Natural killer cell treated with Interleukin-12 subunit alpha and Interleukin-12 subunit beta and Interleukin-15 and Interleukin-18, amount 100 ng/mL, for 72 hours (primary cell): ENCODE results near the gene CCDC33. TPM values are rescaled to one million over a fixed set of nuclear protein-coding genes. Genes with fewer than 3 reads are reported as not detected.

Experiments
- ATAC-seq, 2 donors: fragments of 150-1000 bp; cut with Tn5 transposase in 1 of 2; sonication (Bioruptor Pico), chemical (Tn5 transposase) in 1 of 2; 2 replicates each; pipeline ENCODE4 v1.10.0; 2021
- DNase-seq: peaks from one replicate; pipeline ENCODE4 v3.0.0; 2022; ENCODE audit warnings: low spot score
- H3K27ac Mint-ChIP-seq, 2 donors: 1 replicate in 1 of 2; 2 replicates in 1 of 2; pipeline ENCODE4 v1.8.0; 2022; ENCODE audit warnings: mixed read lengths in 2 of 2, mild to moderate bottlenecking in 1 of 2, moderate library complexity in 1 of 2
- H3K27me3 Mint-ChIP-seq, 2 donors: 1 replicate in 1 of 2; 2 replicates in 1 of 2; pipeline ENCODE4 v1.8.0; 2022; ENCODE audit warnings: mixed read lengths in 2 of 2
- H3K36me3 Mint-ChIP-seq: one replicate; pipeline ENCODE4 v1.8.0; 2022; ENCODE audit warnings: mixed read lengths
- H3K4me1 Mint-ChIP-seq, 2 donors: 1 replicate in 1 of 2; 2 replicates in 1 of 2; pipeline ENCODE4 v1.8.0; 2022; ENCODE audit warnings: low read depth in 2 of 2, mixed read lengths in 2 of 2, mild to moderate bottlenecking in 1 of 2
- H3K4me3 Mint-ChIP-seq: one replicate; pipeline ENCODE4 v1.8.0; 2022; ENCODE audit warnings: mixed read lengths
- H3K9me3 Mint-ChIP-seq: 2 replicates; pipeline ENCODE4 v1.8.0; 2022; ENCODE audit warnings: mixed read lengths
- total RNA-seq, 2 donors: library from RNA; stranded (reverse); gene quantifications; one replicate each; pipeline ENCODE4 v1.2.3, GENCODE V29; 2022

CCDC33 gene
- total RNA-seq, 2 donors from 2014 or later = not detected

DNA sequence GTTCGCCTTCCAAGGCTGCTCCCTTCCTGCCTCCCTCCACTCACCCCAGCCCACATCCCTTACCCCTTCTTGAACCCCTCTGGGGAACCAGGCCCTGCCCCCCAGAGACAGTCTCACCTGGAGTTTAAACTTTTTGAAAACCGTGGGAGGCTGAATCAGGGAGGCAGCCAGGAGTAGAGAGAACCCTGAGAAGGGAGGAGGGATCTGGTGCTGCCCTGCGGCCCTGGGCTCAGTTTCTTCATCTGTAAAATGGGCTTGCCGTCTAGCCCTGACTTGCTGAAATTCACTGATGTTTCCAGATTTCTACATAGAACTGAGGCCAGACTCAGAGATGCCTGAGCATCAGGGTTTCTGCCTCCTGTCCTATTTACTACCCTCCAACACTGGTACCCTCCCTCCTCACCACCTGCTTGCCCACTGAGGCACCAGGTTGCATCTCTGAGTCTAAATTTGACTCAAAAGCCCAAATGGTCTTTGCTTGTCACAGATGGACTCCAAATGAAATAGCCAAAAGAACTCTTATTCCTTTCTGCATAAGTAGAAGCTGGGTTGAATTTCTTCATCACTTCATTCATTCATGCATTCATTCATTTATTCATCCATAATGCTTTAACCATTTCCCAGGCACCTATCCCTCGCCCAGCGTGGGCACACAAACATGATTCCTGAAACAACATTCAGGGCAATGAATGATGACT, 21.7 kb upstream of the CCDC33 start:
- DNase-seq = no peak
- H3K36me3 Mint-ChIP-seq = no peaks in the 10 kb centered on the region

DNA sequence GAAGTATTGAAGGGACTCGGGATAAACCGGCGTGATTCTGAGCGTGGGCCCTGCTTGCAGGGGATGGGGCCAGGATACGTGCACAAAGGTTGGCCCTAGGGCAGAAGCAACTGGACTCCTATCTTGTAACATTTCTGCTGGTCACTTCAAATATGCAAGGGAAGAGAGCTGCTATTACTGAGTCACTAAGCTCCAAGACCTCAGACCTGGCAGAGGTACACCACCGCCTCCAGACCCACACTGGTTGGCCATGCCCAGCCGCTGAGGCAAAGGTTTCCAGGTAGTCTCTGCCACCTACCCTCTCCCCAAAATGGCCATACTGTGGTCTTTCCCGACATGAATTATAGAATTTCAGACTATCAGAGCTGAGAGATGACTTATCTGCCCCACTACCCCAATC, 20.2 kb upstream of the CCDC33 start:
- Mint-ChIP-seq H3K4me3 (no peak overlapping the region), H3K4me1 (peaks cover 0 to 5% of the 10 kb centered on the region in 2 donors), H3K36me3 (no peaks in the 10 kb centered on the region), H3K27ac (no peak overlapping the region), H3K9me3 (no peaks in the 10 kb centered on the region), H3K27me3 (peaks cover 23 to 32% of the 10 kb centered on the region in 2 donors)
- no peak for ATAC-seq
- no peak for DNase-seq

More for the DNA sequence above, 21.7 kb upstream of the CCDC33 start:
- peaks cover 13 to 27% of the 10 kb centered on the region in 2 donors for H3K27me3 Mint-ChIP-seq
- no peak overlapping the region for H3K27ac Mint-ChIP-seq
- no peak for ATAC-seq
- H3K4me3 Mint-ChIP-seq = no peak overlapping the region
- H3K4me1 Mint-ChIP-seq = peaks cover 0 to 5% of the 10 kb centered on the region in 2 donors
- H3K9me3 Mint-ChIP-seq = no peaks in the 10 kb centered on the region

DNA sequence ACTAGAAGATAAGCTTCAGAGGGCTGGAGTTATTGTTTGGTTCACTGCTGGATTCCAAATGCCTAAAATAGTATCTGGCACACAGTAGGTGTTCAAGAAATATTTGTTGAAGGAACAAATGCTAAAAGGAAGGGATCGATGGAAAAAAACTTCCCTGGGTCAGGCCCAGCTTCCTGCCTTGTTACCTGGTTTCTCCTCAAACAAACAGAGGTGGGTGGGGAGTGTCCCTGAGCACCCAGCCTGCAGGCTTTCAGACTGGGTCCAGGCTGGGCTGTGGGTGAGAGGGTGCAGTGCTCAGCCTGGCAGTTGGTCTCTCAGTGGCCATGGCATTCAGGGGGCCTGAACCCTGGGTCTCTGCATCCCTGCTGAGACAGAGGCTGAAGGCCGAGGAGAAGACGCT, 19.2 kb upstream of the CCDC33 start:
- Mint-ChIP-seq H3K36me3 (no peaks in the 10 kb centered on the region), H3K4me1 (peaks cover 0 to 5% of the 10 kb centered on the region in 2 donors), H3K27me3 (peaks cover 19 to 25% of the 10 kb centered on the region in 2 donors), H3K27ac (no peak overlapping the region), H3K4me3 (no peak overlapping the region), H3K9me3 (no peaks in the 10 kb centered on the region)
- no peak for DNase-seq
- ATAC-seq = no peak

DNA sequence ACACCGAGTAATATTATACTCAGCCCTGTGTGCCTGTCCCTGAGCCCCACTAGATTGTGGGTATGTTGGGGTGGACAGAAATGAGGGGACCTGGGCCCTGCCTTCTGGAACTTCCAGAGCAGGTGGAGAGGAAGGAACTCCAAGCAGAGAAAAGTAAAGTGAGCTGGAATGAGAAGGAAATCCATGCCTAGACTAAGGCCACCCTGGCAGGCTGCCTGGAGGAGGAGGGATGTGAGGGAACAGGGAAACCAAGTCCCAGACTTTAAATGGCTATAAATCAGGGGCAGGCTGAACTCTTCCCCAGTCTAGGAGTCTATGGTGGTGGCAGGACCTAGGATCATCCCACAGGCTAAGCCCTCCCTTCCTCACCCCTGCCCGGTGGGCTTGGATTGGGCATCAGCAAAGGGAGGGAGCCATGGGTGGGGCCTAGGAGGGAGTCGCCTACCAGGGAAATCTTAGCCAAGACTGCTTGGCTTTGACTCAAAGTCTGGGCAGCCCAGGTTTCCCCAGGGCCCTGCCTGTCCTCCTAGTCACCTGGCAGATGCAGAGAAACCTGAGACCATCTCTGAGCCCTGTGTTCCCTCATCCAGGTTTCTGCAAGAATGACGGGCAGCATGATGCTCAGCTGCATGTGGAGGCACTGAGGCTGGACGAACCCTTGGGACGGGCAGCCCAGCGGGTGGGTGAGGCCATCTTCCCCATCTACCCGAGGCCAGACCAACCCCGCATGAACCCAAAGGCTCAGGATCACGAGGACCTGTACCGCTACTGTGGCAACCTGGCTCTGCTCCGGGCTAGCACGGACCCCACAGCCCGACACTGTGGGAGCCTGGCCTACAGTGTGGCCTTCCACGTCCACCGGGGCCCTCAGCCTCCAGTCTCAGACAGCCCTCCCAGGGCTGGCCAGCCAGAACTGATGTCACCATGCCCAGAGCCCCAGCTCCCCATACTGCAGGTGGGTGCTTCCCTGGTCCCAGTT, 17.9 kb upstream of the CCDC33 start:
- ATAC-seq (no peak), DNase-seq (no peak)
- H3K27ac Mint-ChIP-seq = no peak overlapping the region
- peaks cover 25 to 28% of the 10 kb centered on the region in 2 donors for H3K27me3 Mint-ChIP-seq
- H3K36me3 Mint-ChIP-seq = no peaks in the 10 kb centered on the region
- no peak overlapping the region for H3K4me3 Mint-ChIP-seq
- H3K4me1 Mint-ChIP-seq = peaks cover 0 to 5% of the 10 kb centered on the region in 2 donors
- H3K9me3 Mint-ChIP-seq = no peaks in the 10 kb centered on the region

DNA sequence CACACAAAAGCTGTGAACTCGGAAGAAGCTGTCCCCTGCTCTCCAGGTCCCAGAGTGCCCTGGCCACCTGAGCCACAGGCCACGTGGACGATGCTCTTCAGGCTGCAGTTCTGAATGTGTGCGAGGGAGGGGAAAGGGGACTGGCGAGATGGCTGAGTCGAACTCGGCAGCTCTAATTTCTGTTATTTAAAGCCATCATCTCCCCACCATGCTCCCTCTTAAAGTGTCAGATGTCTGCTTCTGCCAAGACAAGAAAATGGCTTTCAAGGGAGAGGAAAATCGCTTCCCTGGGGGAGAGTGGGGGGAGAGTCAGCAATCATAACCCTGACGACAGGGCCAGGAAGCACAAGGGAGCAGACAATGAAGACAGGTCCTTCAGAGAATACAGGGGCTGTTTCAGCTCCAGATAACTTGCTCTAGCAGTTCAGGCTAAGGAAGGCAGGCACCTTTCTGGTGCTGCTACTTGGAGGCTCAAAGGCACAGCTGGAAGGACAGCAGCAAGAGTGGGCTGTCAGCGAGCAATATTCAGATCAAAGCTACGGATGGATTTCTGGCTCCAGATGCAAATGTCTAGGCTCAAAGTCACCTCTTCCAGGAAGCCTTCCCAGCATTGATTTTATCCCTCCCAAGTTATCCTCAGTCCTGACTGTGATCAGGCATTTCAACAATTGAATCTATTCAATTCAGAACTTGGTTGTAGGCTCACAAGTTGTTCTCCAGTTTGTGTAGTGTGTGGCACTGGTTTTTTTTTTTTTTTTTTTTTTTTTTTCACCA, 15.5 kb upstream of the CCDC33 start:
- no peak overlapping the region for H3K27ac Mint-ChIP-seq
- peaks cover 26 to 32% of the 10 kb centered on the region in 2 donors for H3K27me3 Mint-ChIP-seq
- no peak overlapping the region for H3K4me3 Mint-ChIP-seq
- no peaks in the 10 kb centered on the region for H3K36me3 Mint-ChIP-seq
- H3K4me1 Mint-ChIP-seq = no peaks in the 10 kb centered on the region
- no peaks in the 10 kb centered on the region for H3K9me3 Mint-ChIP-seq
- ATAC-seq = no peak
- DNase-seq = no peak

DNA sequence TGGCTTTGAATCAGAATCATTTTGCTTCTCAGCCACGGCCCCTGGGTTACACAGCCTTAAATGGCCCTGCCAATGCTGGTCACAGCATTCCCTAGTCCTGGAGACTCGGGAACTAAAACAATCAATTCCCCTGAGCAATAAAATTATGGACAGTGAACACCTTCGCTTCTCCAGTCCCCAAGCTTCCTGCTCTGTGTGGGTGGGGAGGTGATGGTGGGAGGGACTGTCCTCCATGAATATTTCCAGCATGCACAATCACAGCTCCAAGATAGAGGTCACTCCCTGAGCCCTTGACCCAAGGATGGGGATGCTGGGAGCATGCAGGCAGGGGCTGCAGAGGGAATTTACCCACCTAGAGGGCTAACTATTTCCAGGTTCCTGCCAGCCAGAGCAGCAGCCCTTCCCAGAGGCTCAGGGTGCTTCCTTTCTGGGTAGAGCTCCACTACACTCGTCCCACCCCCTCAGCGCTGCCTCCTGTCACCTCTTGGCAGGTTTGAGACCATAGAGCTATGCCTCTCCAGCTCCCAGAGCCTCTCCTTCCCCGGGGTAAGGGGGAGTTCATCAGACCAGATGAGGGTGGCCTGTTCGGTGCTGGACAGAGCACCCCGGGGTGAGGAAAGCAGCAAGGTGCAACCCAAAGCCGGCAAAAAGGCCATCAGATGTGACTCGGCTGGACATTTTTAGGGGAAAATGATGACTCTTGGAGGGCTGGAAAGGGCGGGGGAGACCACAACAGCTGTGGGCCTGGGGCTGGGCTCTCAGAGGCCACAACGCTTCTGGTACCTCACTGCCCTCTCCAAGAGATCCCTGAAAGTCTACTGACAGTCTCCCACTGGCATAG, 14.5 kb upstream of the CCDC33 start:
- Mint-ChIP-seq H3K4me3 (no peak overlapping the region), H3K27me3 (peaks cover 26 to 37% of the 10 kb centered on the region in 2 donors), H3K9me3 (no peaks in the 10 kb centered on the region), H3K36me3 (no peaks in the 10 kb centered on the region), H3K27ac (no peak overlapping the region), H3K4me1 (no peaks in the 10 kb centered on the region)
- ATAC-seq = no peak
- no peak for DNase-seq

DNA sequence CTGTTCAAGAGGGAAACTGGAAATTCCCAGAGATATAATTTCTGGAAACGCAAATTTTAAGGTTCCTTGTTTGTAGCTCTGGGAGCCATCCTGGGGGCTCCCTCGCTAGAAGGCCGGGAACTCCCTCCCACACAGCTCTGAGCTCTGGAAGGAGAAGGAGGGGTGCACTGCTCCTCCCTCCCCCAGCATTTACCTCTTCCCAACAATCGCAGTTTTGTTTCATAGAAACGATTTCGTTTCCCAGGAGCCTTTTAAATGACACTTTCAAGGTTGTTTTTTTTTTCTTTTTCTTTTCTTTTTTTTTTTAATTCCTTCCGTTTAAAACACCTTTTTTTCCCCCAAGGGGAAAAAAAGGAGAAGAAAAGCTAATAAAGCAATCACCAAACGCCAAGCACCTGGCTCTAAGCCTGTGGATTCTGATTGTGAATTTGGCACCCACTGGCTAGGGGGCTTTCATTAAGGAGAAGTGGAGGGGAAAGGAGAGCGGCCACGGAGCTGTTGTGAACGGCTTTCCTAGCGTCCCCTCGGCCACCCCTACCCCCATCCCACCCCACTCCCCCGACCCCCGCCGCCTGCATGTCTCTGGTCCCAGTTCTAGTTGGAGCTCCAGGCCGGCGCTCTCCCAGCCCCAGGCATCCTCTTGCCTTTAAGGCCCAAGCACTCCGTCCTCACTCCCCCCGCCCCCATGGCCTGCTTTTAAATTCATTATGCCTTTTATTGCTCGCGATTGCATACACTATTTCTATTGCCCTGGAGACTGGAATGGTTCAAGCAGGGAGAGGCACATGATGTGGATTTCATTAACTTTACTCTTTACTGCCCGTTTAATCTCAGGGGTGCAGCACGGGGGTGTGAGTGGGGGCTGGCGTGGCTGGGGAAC, 13.6 kb upstream of the CCDC33 start:
- Mint-ChIP-seq H3K27ac (no peak overlapping the region), H3K36me3 (no peaks in the 10 kb centered on the region), H3K4me1 (no peaks in the 10 kb centered on the region)

DNA sequence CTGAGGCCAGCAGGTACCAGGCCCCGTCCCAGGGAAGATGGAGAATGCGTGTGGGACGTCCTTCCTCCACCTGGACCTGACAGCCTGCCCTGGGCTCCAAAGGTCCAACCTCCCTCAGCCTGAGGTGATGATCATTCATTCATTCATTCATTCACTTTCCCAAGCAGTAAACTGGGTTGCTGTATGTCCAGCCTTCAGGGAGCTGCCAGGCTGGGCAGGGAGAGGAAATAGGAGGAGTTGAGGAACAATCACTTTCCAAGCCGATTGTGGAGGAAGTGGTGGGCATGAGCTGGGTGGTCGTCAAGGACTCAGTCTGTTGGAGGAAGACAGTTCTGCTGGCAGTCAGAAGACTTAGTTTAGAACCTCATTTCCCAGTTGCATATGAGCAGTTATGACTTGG, 10.2 kb upstream of the CCDC33 start:
- Mint-ChIP-seq H3K27me3 (peaks cover 18 to 28% of the 10 kb centered on the region in 2 donors), H3K4me3 (no peak overlapping the region), H3K9me3 (no peaks in the 10 kb centered on the region), H3K4me1 (no peaks in the 10 kb centered on the region), H3K36me3 (no peaks in the 10 kb centered on the region), H3K27ac (no peak overlapping the region)
- ATAC-seq = no peak
- DNase-seq = no peak

More for the DNA sequence above, 13.6 kb upstream of the CCDC33 start:
- no peak for ATAC-seq
- no peak overlapping the region for H3K4me3 Mint-ChIP-seq
- no peak for DNase-seq
- H3K27me3 Mint-ChIP-seq = peaks cover 26 to 39% of the 10 kb centered on the region in 2 donors
- H3K9me3 Mint-ChIP-seq = no peaks in the 10 kb centered on the region

DNA sequence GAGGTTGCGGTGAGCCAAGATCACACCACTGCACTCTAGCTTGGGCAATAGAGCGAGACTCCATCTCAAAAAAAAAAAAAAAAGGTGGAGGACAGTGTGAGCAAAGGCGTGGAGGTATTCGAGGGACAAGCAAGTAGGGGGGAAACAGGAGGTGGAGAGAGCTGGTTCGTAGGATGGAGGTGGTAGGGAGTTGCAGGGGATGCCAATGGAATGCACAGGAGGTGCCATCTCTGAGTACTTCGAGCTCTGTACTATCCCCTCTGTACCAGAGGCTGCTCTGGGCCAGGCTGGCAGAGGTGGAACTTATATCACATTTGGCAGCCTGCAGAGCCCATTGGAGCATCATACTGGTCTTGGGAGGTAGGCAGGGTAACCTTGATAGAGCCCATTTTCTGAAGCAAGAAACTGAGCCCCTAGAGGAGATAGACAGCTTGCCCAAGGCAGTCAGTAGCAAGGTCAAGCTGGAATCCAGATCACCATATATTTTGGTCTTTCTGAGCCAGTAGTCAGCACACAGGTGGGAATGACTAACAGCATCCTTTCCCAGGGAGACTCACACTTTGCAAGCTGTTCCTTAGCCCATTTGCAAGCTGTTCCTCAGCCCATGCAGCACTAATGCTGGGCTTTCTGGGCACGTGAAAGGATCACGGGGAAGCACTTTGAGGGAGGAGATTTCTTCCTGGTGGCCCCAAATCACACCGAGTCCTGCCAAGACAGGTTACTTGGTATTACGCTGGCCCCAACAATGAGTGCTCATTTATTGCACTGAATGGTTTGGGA, 9.2 kb upstream of the CCDC33 start:
- H3K4me1 Mint-ChIP-seq = no peaks in the 10 kb centered on the region
- ATAC-seq (no peak), DNase-seq (no peak)
- no peaks in the 10 kb centered on the region for H3K9me3 Mint-ChIP-seq
- no peak overlapping the region for H3K4me3 Mint-ChIP-seq
- no peak overlapping the region for H3K27ac Mint-ChIP-seq
- no peaks in the 10 kb centered on the region for H3K36me3 Mint-ChIP-seq
- H3K27me3 Mint-ChIP-seq = peaks cover 18 to 28% of the 10 kb centered on the region in 2 donors

DNA sequence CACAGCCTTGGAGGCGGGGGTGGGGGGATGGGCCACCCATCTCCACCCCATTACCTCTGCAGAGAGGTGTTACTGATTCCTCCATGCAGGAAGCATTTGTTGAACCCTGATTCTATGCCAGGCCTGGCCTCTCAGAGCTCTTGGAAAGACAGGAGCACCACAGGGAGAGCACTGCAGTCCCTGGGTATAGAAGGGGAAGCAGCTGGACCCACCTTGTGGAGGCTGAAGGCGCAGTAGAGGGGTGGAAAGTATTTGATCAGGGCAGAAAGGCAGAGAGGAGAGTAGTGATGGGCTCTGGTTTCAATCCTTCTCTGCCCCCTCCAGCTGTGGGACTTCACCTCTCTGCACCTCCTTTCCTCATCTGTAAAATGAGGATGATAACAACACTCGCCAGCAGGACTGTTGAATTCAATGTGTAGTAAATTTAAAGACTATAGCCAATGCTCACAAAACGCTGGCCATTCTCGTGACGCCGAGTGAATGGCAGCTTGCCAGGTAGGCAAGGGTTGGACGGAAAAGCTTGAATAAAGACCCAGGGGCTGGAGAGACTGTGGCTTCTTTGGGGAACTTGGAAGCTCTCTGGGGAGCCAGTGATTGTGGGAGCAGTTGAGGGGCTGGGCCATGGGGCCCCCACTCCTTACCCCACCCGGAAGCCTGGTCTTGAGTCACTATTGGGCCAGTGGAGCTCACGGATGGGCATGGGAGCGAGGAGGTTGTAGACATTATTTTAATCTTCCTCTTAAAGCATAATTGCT, 8.0 kb upstream of the CCDC33 start:
- no peak overlapping the region for H3K4me3 Mint-ChIP-seq

DNA sequence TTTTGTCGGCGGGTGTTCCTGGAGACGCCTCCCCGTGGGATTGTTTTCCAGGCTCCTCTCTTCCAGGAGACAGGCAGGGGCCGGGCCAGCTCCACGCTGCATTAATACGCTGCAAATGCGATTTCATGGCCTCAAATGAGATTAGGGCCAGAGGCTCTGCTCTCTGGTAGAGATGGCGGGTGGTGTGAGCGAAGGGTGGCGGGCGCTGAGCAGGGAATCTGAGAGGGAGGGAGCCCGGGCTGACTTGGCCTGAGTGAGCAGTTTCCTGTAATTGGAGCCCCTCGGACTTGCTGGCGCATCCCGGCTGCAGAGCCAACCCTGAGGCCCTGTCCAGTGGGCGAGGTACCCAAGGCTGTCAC, 7.4 kb upstream of the CCDC33 start:
- no peak for ATAC-seq
- H3K27me3 Mint-ChIP-seq = peaks cover 15 to 19% of the 10 kb centered on the region in 2 donors
- no peaks in the 10 kb centered on the region for H3K4me1 Mint-ChIP-seq
- no peaks in the 10 kb centered on the region for H3K9me3 Mint-ChIP-seq
- no peaks in the 10 kb centered on the region for H3K36me3 Mint-ChIP-seq
- no peak for DNase-seq
- no peak overlapping the region for H3K4me3 Mint-ChIP-seq
- H3K27ac Mint-ChIP-seq = no peak overlapping the region

More for the DNA sequence above, 8.0 kb upstream of the CCDC33 start:
- no peaks in the 10 kb centered on the region for H3K36me3 Mint-ChIP-seq
- DNase-seq (no peak), ATAC-seq (no peak)
- H3K9me3 Mint-ChIP-seq = no peaks in the 10 kb centered on the region
- H3K4me1 Mint-ChIP-seq = no peaks in the 10 kb centered on the region
- H3K27ac Mint-ChIP-seq = no peak overlapping the region
- H3K27me3 Mint-ChIP-seq = peaks cover 18 to 23% of the 10 kb centered on the region in 2 donors
